Activated CD4-positive, alpha-beta T cell treated with anti-CD3 and anti-CD28 coated beads for 36 hours (primary cell): ENCODE measurements around the gene RLN2. TPM values are rescaled to one million over a fixed set of nuclear protein-coding genes. Genes with fewer than 3 reads are reported as not detected.
"Not testable (repeated sequence)": the region's sequence is repeated elsewhere in the genome, so short reads cannot be mapped to it uniquely, and the experiment has no call there.

Experiments
- ATAC-seq: fragments of 200-7000 bp; cut with Tn5 transposase; one replicate; pipeline ENCODE4 v1.10.0; 2021; ENCODE audit warnings: mild to moderate bottlenecking, moderate library complexity
- CTCF ChIA-PET: fragments of 350-600 bp; sonication (Branson Sonifier 250); formaldehyde crosslinking; loops from one replicate; lab custom pipeline; 2021; ENCODE audit warnings: antibody characterized with exemption; lab: Charles Lee
- POLR2A ChIA-PET: fragments of 350-600 bp; sonication (Branson Sonifier 250); formaldehyde crosslinking; loops from one replicate; lab custom pipeline; 2021; ENCODE audit warnings: antibody characterized with exemption, inconsistent platforms; lab: Charles Lee
- DNase-seq: peaks from one replicate; pipeline ENCODE4 v3.0.0-alpha.2; 2020
- H3K27ac Mint-ChIP-seq: one replicate; pipeline ENCODE4 v1.8.0; 2021; ENCODE audit warnings: mixed read lengths
- H3K27me3 Mint-ChIP-seq: one replicate; pipeline ENCODE4 v1.8.0; 2021; ENCODE audit warnings: mixed read lengths
- H3K36me3 Mint-ChIP-seq: one replicate; pipeline ENCODE4 v1.8.0; 2021; ENCODE audit warnings: low read depth, mixed read lengths
- H3K4me1 Mint-ChIP-seq: one replicate; pipeline ENCODE4 v1.8.0; 2021; ENCODE audit warnings: mixed read lengths
- H3K4me3 Mint-ChIP-seq: one replicate; pipeline ENCODE4 v1.8.0; 2021; ENCODE audit warnings: mild to moderate bottlenecking, moderate library complexity, mixed read lengths
- H3K9me3 Mint-ChIP-seq: one replicate; pipeline ENCODE4 v1.8.0; 2021; ENCODE audit warnings: low read depth, mixed read lengths
- intact Hi-C, 2 experiments: fragments of 100-400 bp; cut with DNase I in 1 of 2; cut with micrococcal nuclease in 1 of 2; formaldehyde crosslinking; loops; one replicate each; pipeline versions ENCODE4 v1.14.2 to v1.15.1; 2022 to 2024; cut with DNase I, micrococcal nuclease
- total RNA-seq, 2 experiments: library from RNA; stranded (reverse); gene quantifications; one replicate each; pipeline ENCODE4 v1.2.3, GENCODE V29; 2021

The RLN2 gene
- total RNA-seq = 1 to 10 TPM; 4.9 to 6.9 TPM

DNA sequence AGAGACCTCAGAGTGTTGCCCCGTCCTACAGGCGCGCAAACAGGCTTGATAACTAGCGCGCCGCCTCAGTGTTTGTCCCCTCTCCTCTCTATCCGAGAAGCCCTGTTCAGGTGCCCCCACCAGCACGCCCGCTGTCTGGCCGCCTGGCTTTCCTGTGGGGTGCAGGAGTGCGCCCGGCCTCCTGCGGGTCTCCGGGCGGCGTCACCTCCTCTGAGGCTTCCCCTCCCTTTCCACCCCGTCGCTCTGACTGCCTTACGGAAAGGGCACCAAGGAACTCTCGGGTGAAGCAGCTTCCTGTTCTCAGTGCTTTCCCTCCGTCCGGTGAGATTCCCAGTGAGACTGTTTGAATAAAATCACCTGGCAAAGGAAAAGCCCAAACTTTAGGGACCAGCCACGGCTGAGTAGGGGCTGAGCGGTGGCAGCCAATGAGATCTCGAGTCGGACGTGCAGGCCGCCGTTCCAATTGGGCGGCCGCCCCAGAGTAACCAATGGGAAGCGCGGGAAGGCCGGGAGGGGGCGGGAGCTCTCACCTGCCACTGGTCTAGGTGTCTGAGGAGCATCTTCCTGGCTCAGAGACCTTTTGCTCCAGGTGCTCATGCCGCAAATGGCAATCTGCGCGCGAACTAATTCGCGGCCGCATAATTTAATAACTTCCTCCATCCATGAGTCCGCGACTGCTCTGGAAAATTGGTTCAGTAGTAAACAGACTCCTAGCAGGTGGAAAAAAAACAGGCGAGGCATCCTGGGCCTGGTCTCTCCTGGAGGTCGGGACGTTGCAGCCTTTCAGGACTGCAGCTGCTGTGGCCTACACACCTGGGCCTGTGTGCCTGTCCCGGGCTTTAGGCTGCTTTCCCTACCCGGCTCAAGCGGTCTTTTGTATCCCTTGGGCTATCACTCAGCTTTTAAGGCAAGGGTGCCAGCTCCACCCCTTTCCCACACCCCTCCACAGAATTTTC, at the start of gene RLN2:
Gene RLN2, minus strand, starts transcription at position 877 of the 956 bp plus-strand sequence. Its CDS starts 136 bp downstream, at position 741.
- H3K27me3 Mint-ChIP-seq, H3K36me3 Mint-ChIP-seq, CTCF ChIA-PET, H3K9me3 Mint-ChIP-seq: not testable (repeated sequence)
- H3K4me3 Mint-ChIP-seq = peak within 1 kb of the TSS; percentile 61
- peak; percentile 100 for ATAC-seq
- POLR2A ChIA-PET = interaction anchor here (0.6 kb wide), 1 partner anchor 117 kb away, joined by 6 read pairs; no protein-coding TSS in a partner anchor
- peak; percentile 28 for DNase-seq
- peak within 1 kb of the TSS; percentile 67 for H3K27ac Mint-ChIP-seq
- H3K4me1 Mint-ChIP-seq = peaks cover 22% of the 10 kb centered on the region
- intact Hi-C loops = loop anchor here (2.0 to 10.0 kb wide), 3 partner anchors 33 to 701 kb away; a partner anchor contains a TSS

DNA sequence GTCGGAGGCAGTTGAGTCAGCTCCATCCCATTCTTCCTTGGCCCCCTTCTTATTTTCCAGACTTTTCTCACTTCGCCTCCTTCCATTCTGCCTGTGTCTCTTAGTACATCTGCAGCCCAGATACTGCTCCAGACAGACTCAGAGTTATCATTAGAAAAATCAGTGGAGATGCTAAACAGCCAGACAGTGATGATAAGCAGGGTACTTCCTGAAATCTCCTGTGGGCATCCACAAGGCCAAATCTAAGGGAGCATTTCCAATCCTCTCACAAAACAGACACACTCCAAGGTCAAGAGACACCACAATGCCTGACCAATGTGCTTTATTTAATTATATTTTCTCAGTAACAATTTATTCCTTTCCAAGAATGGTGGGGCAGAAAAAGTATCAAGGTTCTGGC, 49.7 kb upstream of the RLN2 start:
- Mint-ChIP-seq H3K36me3 (peaks cover 24% of the 10 kb centered on the region), H3K27ac (no peak overlapping the region), H3K4me3 (no peak overlapping the region), H3K4me1 (peaks cover 36% of the 10 kb centered on the region), H3K9me3 (peaks cover 10% of the 10 kb centered on the region), H3K27me3 (no peaks in the 10 kb centered on the region)
- no peak for ATAC-seq
- ChIA-PET POLR2A (no interaction called here), CTCF (interaction anchor here (0.6 kb wide), 1 partner anchor 502 kb away, joined by 3 read pairs; no protein-coding TSS in a partner anchor)
- DNase-seq = no peak
- intact Hi-C loops = no loop called here

DNA sequence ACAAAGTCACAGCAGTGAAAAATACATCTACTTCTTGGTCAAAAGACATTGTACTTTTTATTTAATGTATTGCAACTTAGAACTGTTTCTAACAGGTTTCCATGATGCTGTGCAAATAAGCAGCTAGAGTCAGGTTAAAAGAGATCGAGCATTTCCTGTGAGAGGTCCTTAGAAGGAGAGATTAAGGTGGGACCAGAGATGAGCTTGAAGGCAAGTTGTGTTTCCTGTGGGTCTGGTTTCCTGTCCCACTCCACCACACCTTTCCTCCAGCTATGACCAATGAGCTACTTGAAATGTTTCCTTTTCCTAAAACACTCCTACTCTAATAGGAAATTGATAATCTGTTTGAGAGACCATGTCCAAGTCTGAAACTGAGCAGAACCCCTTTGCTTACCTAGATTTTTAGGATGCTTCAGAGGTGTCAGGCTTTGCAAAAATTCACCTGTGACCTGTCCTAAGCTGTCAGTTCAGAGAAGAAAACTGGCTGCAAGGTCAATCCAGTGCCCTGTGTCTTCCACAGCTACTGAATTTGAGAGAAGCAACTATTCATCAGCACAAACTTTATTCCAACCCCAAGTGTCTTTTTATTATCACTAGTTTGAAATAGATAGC, 48.2 kb upstream of the RLN2 start:
- peak overlapping the region; percentile 52 for H3K27ac Mint-ChIP-seq
- no peaks in the 10 kb centered on the region for H3K27me3 Mint-ChIP-seq
- DNase-seq (no peak), ATAC-seq (peak; percentile 72)
- no peak overlapping the region for H3K4me3 Mint-ChIP-seq
- H3K36me3 Mint-ChIP-seq = peaks cover 18% of the 10 kb centered on the region
- POLR2A ChIA-PET = no interaction called here
- peaks cover 36% of the 10 kb centered on the region for H3K4me1 Mint-ChIP-seq
- CTCF ChIA-PET = interaction anchor here (1.0 to 3.7 kb wide), 3 partner anchors 8 to 490 kb away, joined by 3 to 19 read pairs (median 3); no protein-coding TSS in a partner anchor
- intact Hi-C loops = no loop called here
- H3K9me3 Mint-ChIP-seq = peaks cover 13% of the 10 kb centered on the region

DNA sequence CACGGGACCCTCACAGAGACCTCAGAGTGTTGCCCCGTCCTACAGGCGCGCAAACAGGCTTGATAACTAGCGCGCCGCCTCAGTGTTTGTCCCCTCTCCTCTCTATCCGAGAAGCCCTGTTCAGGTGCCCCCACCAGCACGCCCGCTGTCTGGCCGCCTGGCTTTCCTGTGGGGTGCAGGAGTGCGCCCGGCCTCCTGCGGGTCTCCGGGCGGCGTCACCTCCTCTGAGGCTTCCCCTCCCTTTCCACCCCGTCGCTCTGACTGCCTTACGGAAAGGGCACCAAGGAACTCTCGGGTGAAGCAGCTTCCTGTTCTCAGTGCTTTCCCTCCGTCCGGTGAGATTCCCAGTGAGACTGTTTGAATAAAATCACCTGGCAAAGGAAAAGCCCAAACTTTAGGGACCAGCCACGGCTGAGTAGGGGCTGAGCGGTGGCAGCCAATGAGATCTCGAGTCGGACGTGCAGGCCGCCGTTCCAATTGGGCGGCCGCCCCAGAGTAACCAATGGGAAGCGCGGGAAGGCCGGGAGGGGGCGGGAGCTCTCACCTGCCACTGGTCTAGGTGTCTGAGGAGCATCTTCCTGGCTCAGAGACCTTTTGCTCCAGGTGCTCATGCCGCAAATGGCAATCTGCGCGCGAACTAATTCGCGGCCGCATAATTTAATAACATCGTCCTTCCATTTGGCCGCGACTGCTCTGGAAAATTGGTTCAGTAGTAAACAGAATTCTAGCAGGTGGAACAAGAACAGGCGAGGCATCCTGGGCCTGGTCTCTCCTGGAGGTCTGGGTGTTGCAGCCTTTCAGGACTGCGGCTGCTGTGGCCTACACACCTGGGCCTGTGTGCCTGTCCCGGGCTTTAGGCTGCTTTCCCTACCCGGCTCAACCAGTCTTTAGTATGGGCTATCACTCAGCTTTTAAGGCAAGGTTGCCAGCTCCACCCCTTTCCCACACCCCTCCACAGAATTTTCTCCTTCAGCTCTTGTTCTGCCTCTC, 34.8 kb upstream of the RLN2 start, which contains the start of gene RLN1:
Gene RLN1, minus strand, starts transcription at position 885 of the 990 bp plus-strand sequence. Its CDS starts 130 bp downstream, at position 755.
- peaks cover 24% of the 10 kb centered on the region for H3K4me1 Mint-ChIP-seq
- peak within 1 kb of the TSS; percentile 57 for H3K4me3 Mint-ChIP-seq
- H3K27ac Mint-ChIP-seq, POLR2A ChIA-PET, H3K27me3 Mint-ChIP-seq, H3K36me3 Mint-ChIP-seq, CTCF ChIA-PET, H3K9me3 Mint-ChIP-seq: not testable (repeated sequence)
- intact Hi-C loops = loop anchor here in 1 of 2 experiments (5.0 kb wide), 1 partner anchor 88 kb away; no protein-coding TSS in a partner anchor
- DNase-seq (peak; percentile 17), ATAC-seq (peak; percentile 99)

DNA sequence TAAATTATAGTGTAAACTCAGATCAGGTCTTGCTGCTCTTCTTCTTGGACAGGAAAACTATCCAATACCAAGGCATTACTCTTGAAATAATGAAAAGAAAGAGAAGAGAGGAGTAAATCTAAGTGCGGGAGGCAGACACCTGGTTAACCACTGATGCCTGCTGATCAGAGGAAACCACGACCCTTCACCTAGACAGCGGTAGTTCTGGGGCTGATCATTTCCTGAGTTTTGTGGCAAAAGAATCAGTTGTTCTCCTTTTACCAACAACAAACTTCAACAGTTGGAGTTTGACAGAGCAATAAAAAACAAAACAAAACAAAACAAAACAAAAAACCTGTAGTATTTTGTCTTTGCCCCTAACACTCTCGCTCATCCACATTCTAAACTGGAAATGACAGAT, 32.2 kb upstream of the RLN2 start:
- Mint-ChIP-seq H3K9me3 (no peaks in the 10 kb centered on the region), H3K36me3 (peaks cover 17% of the 10 kb centered on the region), H3K4me1 (peaks cover 37% of the 10 kb centered on the region), H3K27ac (peak overlapping the region; percentile 52), H3K4me3 (peak overlapping the region; percentile 49), H3K27me3 (no peaks in the 10 kb centered on the region)
- DNase-seq (peak; percentile 14), ATAC-seq (no peak)
- POLR2A ChIA-PET = no interaction called here
- intact Hi-C loops = loop anchor here in 1 of 2 experiments (2.0 to 5.0 kb wide), 2 partner anchors 32 to 91 kb away; partner anchors contain the start of gene RLN2
- CTCF ChIA-PET = interaction anchor here (0.8 to 1.6 kb wide), 2 partner anchors 16 to 150 kb away, joined by 3 to 4 read pairs; no protein-coding TSS in a partner anchor

GRCh38 chr9:5331276-5331675, 26.8 kb upstream of the RLN2 start:
- H3K27ac Mint-ChIP-seq, CTCF ChIA-PET, ATAC-seq, H3K9me3 Mint-ChIP-seq, H3K27me3 Mint-ChIP-seq, DNase-seq, H3K4me3 Mint-ChIP-seq, POLR2A ChIA-PET, intact Hi-C loops: not testable (repeated sequence)
- H3K4me1 Mint-ChIP-seq = peaks cover 27% of the 10 kb centered on the region
- peaks cover 46% of the 10 kb centered on the region for H3K36me3 Mint-ChIP-seq

DNA sequence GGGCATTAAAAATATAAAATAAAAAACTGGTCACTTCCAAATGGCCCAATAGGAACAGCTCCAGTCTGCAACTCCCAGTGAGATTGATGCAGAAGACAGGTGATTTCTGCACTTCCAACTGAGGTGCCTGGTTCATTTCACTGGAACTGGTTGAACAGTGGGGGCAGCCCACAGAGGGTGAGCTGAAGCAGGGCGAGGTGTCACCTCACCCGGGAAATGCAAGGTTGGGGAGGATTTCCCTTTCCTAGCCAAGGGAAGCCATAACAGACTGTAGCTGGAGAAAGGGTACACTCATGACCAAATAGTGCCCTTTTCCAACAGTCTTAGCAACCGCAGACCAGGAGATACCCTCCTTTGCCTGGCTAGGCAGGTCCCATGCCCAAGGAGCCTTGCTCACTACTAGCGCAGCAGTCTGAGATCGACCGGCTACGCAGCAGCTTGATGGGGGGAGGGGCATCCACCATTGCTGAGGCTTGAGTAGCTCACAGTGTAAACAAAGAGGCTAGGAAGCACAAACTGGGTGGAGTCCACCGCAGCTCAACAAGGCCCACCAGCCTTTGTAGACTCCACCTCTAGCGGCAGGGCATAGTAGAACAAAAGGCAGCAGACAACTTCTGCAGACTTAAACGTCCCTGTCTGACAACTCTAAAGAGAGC, 22.5 kb upstream of the RLN2 start:
- POLR2A ChIA-PET = no interaction called here
- H3K27ac Mint-ChIP-seq = no peak overlapping the region
- DNase-seq (peak; percentile 16), ATAC-seq (no peak)
- no peaks in the 10 kb centered on the region for H3K27me3 Mint-ChIP-seq
- CTCF ChIA-PET = no interaction called here
- peaks cover 28% of the 10 kb centered on the region for H3K36me3 Mint-ChIP-seq
- peaks cover 12% of the 10 kb centered on the region for H3K4me1 Mint-ChIP-seq
- no peak overlapping the region for H3K4me3 Mint-ChIP-seq
- intact Hi-C loops = no loop called here
- H3K9me3 Mint-ChIP-seq = peaks cover 5% of the 10 kb centered on the region

GRCh38 chr9:5326187-5326586, 21.7 kb upstream of the RLN2 start:
- Mint-ChIP-seq H3K4me1 (peaks cover 15% of the 10 kb centered on the region), H3K4me3 (no peak overlapping the region), H3K36me3 (peaks cover 24% of the 10 kb centered on the region), H3K27me3 (no peaks in the 10 kb centered on the region), H3K27ac (no peak overlapping the region), H3K9me3 (peaks cover 3% of the 10 kb centered on the region)
- CTCF ChIA-PET = no interaction called here
- DNase-seq (no peak), ATAC-seq (no peak)
- intact Hi-C loops = no loop called here
- POLR2A ChIA-PET = no interaction called here

DNA sequence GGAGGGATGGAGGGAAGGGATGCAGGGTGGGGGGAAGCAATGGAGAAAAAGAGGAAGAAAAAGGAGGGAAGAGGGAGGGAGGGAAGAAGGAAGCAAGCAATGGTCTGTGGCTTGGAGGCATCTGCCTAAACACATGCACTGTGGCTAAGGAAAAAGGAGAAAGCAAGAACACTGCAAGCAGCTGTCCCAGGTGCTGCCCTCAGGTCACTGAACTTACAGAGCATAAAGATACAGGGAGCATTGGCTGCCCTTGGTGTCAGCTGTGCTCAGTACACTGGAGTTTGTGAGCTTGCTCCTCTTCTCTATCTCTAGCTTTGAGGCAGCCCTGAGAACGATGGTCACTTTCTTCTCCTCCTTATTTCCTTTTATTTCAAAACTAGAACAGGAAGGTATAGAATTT, 17.1 kb upstream of the RLN2 start:
- H3K9me3 Mint-ChIP-seq, H3K27me3 Mint-ChIP-seq, H3K27ac Mint-ChIP-seq, DNase-seq, intact Hi-C loops, POLR2A ChIA-PET, H3K4me3 Mint-ChIP-seq, ATAC-seq: not testable (repeated sequence)
- CTCF ChIA-PET = interaction anchor here (0.6 to 1.5 kb wide), 8 partner anchors 11 to 445 kb away, joined by 3 to 4 read pairs (median 4); no protein-coding TSS in a partner anchor
- peaks cover 13% of the 10 kb centered on the region for H3K4me1 Mint-ChIP-seq
- H3K36me3 Mint-ChIP-seq = peaks cover 12% of the 10 kb centered on the region

- intact Hi-C loops = no loop called here
- POLR2A ChIA-PET = no interaction called here
Observed at GRCh38 chr9:5321058-5321457, 16.5 kb upstream of the RLN2 start.

More at GRCh38 chr9:5321058-5321457, 16.5 kb upstream of the RLN2 start:
- Mint-ChIP-seq H3K4me1 (peaks cover 10% of the 10 kb centered on the region), H3K27me3 (no peaks in the 10 kb centered on the region), H3K9me3 (no peaks in the 10 kb centered on the region), H3K27ac (no peak overlapping the region), H3K4me3 (no peak overlapping the region), H3K36me3 (peaks cover 17% of the 10 kb centered on the region)
- CTCF ChIA-PET = interaction anchor here (0.6 to 1.5 kb wide), 8 partner anchors 10 to 444 kb away, joined by 3 to 4 read pairs (median 4); no protein-coding TSS in a partner anchor
- no peak for DNase-seq
- ATAC-seq = no peak
